H9 (cell line): ENCODE results near the gene TRPM3. TPM values are rescaled to one million over a fixed set of nuclear protein-coding genes. Genes with fewer than 3 reads are reported as not detected.

Experiments
- DNase-seq: peaks from one replicate; pipeline ENCODE4 v3.0.0-alpha.2; 2017
- H2AFZ ChIP-seq: one replicate; pipeline ENCODE4 v1.6.1; 2013; ENCODE audit warnings: mild to moderate bottlenecking, low read length, control low read depth, moderate library complexity
- H2AK5ac ChIP-seq: 2 replicates; pipeline ENCODE4 v1.6.1; 2013; ENCODE audit warnings: low read length, control low read depth, mixed read lengths; ENCODE audit not compliant: insufficient read length
- H2BK120ac ChIP-seq: one replicate; pipeline ENCODE4 v1.6.1; 2013; ENCODE audit warnings: low read depth, mild to moderate bottlenecking, low read length, control low read depth, inconsistent platforms; ENCODE audit not compliant: poor library complexity, severe bottlenecking
- H2BK12ac ChIP-seq: 2 replicates; pipeline ENCODE4 v1.6.1; 2013; ENCODE audit warnings: low read length, control low read depth, mixed read lengths, low read depth; ENCODE audit not compliant: insufficient read length
- H2BK15ac ChIP-seq: 2 replicates; pipeline ENCODE4 v1.6.1; 2013; ENCODE audit warnings: low read depth, low read length, control low read depth
- H2BK20ac ChIP-seq: one replicate; pipeline ENCODE4 v1.6.1; 2013; ENCODE audit warnings: low read depth, mild to moderate bottlenecking, low read length, control low read depth, inconsistent platforms; ENCODE audit not compliant: poor library complexity, severe bottlenecking
- H2BK5ac ChIP-seq: 2 replicates; pipeline ENCODE4 v1.6.1; 2013; ENCODE audit warnings: low read length, control low read depth, mixed read lengths; ENCODE audit not compliant: insufficient read length
- H3K14ac ChIP-seq: 2 replicates; pipeline ENCODE4 v1.6.1; 2013; ENCODE audit warnings: low read length, control low read depth; ENCODE audit not compliant: insufficient read depth
- H3K18ac ChIP-seq: 2 replicates; pipeline ENCODE4 v1.6.1; 2013; ENCODE audit warnings: low read depth, mild to moderate bottlenecking, mixed read lengths, low read length, control low read depth; ENCODE audit not compliant: insufficient read length
- H3K23ac ChIP-seq: 2 replicates; pipeline ENCODE4 v1.6.1; 2013; ENCODE audit warnings: low read length, control low read depth, mixed read lengths, low read depth; ENCODE audit not compliant: insufficient read length
- H3K23me2 ChIP-seq: 2 replicates; pipeline ENCODE4 v1.6.1; 2013; ENCODE audit warnings: low read depth, mild to moderate bottlenecking, mixed read lengths, low read length, control low read depth; ENCODE audit not compliant: insufficient read length, poor library complexity, severe bottlenecking
- H3K27ac ChIP-seq: 2 replicates; pipeline ENCODE4 v1.5.1; 2013; ENCODE audit warnings: low read length, control low read depth, mixed read lengths, low read depth; ENCODE audit not compliant: insufficient read length
- H3K27me3 ChIP-seq: 2 replicates; pipeline ENCODE4 v1.6.1; 2013; ENCODE audit warnings: low read length, control low read depth, inconsistent platforms; ENCODE audit not compliant: insufficient read depth
- H3K4ac ChIP-seq: 2 replicates; pipeline ENCODE4 v1.6.1; 2013; ENCODE audit warnings: low read depth, mild to moderate bottlenecking, control low read depth, inconsistent platforms, low read length, moderate library complexity
- H3K4me1 ChIP-seq: 2 replicates; pipeline ENCODE4 v1.6.1; 2013; ENCODE audit warnings: low read length, control low read depth, inconsistent platforms; ENCODE audit not compliant: insufficient read depth
- H3K4me2 ChIP-seq: 2 replicates; pipeline ENCODE4 v1.6.1; 2013; ENCODE audit warnings: low read length, control low read depth, mixed read lengths; ENCODE audit not compliant: insufficient read length, insufficient read depth
- H3K56ac ChIP-seq: 2 replicates; pipeline ENCODE4 v1.6.1; 2013; ENCODE audit warnings: low read depth, mild to moderate bottlenecking, mixed read lengths, low read length, control low read depth; ENCODE audit not compliant: insufficient read length
- H3K79me1 ChIP-seq: 2 replicates; pipeline ENCODE4 v1.6.1; 2013; ENCODE audit warnings: low read depth, mild to moderate bottlenecking, moderate library complexity, low read length, control low read depth, inconsistent platforms; ENCODE audit not compliant: insufficient read depth, poor library complexity, severe bottlenecking
- H3K79me2 ChIP-seq: 2 replicates; pipeline ENCODE4 v1.6.1; 2013; ENCODE audit warnings: low read length, control low read depth, inconsistent platforms; ENCODE audit not compliant: insufficient read depth
- H3K9ac ChIP-seq: 2 replicates; pipeline ENCODE4 v1.6.1; 2013; ENCODE audit warnings: low read length, control low read depth, mixed read lengths; ENCODE audit not compliant: insufficient read length; ENCODE audit errors: extremely low read depth
- H3K9me3 ChIP-seq: one replicate; pipeline ENCODE4 v1.6.1; 2013; ENCODE audit warnings: low read depth, low read length, inconsistent platforms; ENCODE audit not compliant: control insufficient read depth
- H3T11ph ChIP-seq: one replicate; pipeline ENCODE4 v1.6.1; 2013; ENCODE audit warnings: mild to moderate bottlenecking, low read length, control low read depth, inconsistent platforms
- H4K20me1 ChIP-seq: one replicate; pipeline ENCODE4 v1.6.1; 2013; ENCODE audit not compliant: control insufficient read depth, insufficient read length, insufficient read depth
- H4K5ac ChIP-seq: 2 replicates; pipeline ENCODE4 v1.6.1; 2013; ENCODE audit warnings: low read depth, mild to moderate bottlenecking, mixed read lengths, low read length, control low read depth; ENCODE audit not compliant: insufficient read length
- H4K8ac ChIP-seq: replicated peaks from 2 replicates; pipeline ENCODE4 v1.6.1; 2013; ENCODE audit warnings: low read length, control low read depth, mixed read lengths, low read depth; ENCODE audit not compliant: insufficient read length
- H4K91ac ChIP-seq: 2 replicates; pipeline ENCODE4 v1.6.1; 2013; ENCODE audit warnings: low read depth, mild to moderate bottlenecking, moderate library complexity, mixed read lengths, low read length, control low read depth; ENCODE audit not compliant: insufficient read length
- H3K27ac Mint-ChIP-seq, 3 experiments: 2 replicates in 2 of 3; 3 replicates in 1 of 3; pipeline ENCODE4 v1.8.0; 2020 to 2021; ENCODE audit warnings: mixed read lengths in 3 of 3, mild to moderate bottlenecking in 1 of 3, moderate library complexity in 1 of 3
- H3K27me3 Mint-ChIP-seq: 2 replicates; pipeline ENCODE4 v1.8.0; 2021; ENCODE audit warnings: low read depth, mild to moderate bottlenecking, moderate library complexity, mixed read lengths
- H3K36me3 Mint-ChIP-seq, 3 experiments: 2 replicates in 2 of 3; 3 replicates in 1 of 3; pipeline ENCODE4 v1.8.0; 2020 to 2021; ENCODE audit warnings: low read depth in 3 of 3, mixed read lengths in 3 of 3; ENCODE audit not compliant: insufficient read depth in 1 of 3
- H3K4me1 Mint-ChIP-seq, 2 experiments: 2 replicates each; pipeline ENCODE4 v1.8.0; 2020; ENCODE audit warnings: mixed read lengths in 2 of 2
- H3K4me3 Mint-ChIP-seq, 2 experiments: 2 replicates in 1 of 2; 3 replicates in 1 of 2; pipeline ENCODE4 v1.8.0; 2020 to 2021; ENCODE audit warnings: mild to moderate bottlenecking in 2 of 2, mixed read lengths in 2 of 2, moderate library complexity in 1 of 2
- H3K9me3 Mint-ChIP-seq, 2 experiments: 2 replicates in 1 of 2; 3 replicates in 1 of 2; pipeline ENCODE4 v1.8.0; 2020; ENCODE audit warnings: mild to moderate bottlenecking in 2 of 2, mixed read lengths in 2 of 2, moderate library complexity in 1 of 2
- WGBS: extraction: QIAGEN DNeasy Blood & Tissue Kit; methylation state at CpG from one replicate; pipeline ENCODE4 v1.1.7; 2013; ENCODE audit warnings: missing lambda C conversion rate, low lambda C conversion rate, mixed read lengths; ENCODE audit not compliant: insufficient read length; ENCODE audit errors: extremely low coverage; 5-methylcytosine and 5-hydroxymethylcytosine counted together
- total RNA-seq: library from RNA; stranded (reverse); gene quantifications from 2 replicates; pipeline ENCODE4 v1.2.1, GENCODE V29; 2021
- TF ChIP-seq, protein P1 (sequence below): fragments of 200-600 bp; sonication (generic); conservative IDR thresholded peaks from 3 replicates; pipeline ENCODE4 v1.8.0; 2021; ENCODE audit warnings: antibody characterized with exemption, mild to moderate bottlenecking

TRPM3 gene
- total RNA-seq, 1 experiment from 2014 or later: 10.3 TPM

DNA sequence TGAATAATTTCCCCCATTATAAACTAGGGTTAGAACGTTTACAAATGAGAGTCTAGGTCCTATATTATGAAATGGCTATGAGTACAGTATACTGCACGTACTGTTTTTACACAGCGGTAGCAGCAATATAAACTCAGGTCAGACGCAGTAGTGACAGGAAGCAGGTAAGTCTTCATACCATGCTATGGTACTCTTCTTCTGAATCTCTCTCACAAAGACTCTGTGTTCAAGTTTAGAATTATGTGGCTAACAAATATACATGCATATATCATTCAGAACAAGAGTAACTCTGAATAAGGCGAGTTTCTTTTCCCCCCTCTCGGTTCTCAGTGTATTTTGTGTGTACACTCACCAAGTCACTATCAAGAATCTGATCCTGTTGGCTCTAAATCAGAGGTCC, 592.0 kb downstream of the TRPM3 start:
- Histone ChIP-seq H2BK12ac (no peak overlapping the region), H3K9ac (no peak overlapping the region), H2BK20ac (no peak overlapping the region), H3K56ac (no peak overlapping the region), H4K8ac (no peak overlapping the region), H3T11ph (no peak overlapping the region), H3K27me3 (no peaks in the 10 kb centered on the region), H2BK15ac (no peak overlapping the region), H2AK5ac (no peak overlapping the region), H2BK120ac (no peak overlapping the region), H3K9me3 (no peaks in the 10 kb centered on the region), H3K27ac (no peak overlapping the region), H3K23ac (no peak overlapping the region), H4K20me1 (no peaks in the 10 kb centered on the region), H4K91ac (no peak overlapping the region), H3K4me1 (peaks cover 3% of the 10 kb centered on the region; the same call in 1 of the 2 replicates), H2AFZ (no peak overlapping the region), H4K5ac (no peak overlapping the region), H3K79me1 (no peaks in the 10 kb centered on the region), H3K23me2 (no peaks in the 10 kb centered on the region), H3K14ac (no peak overlapping the region), H3K18ac (no peak overlapping the region), H3K79me2 (no peaks in the 10 kb centered on the region), H2BK5ac (no peak overlapping the region), H3K4me2 (no peak overlapping the region), H3K4ac (no peak overlapping the region)
- Mint-ChIP-seq H3K4me3 (no peak overlapping the region), H3K27ac (no peak overlapping the region), H3K36me3 (peaks cover 0 to 11% (median 0%) of the 10 kb centered on the region in 3 experiments; a peak in 3 of 7 replicates), H3K4me1 (peaks cover 13 to 20% of the 10 kb centered on the region in 2 experiments), H3K27me3 (no peaks in the 10 kb centered on the region), H3K9me3 (peaks cover 2 to 7% of the 10 kb centered on the region in 2 experiments; a peak in 3 of 5 replicates)
- no peak for DNase-seq
- TF ChIP-seq, protein P1, sequence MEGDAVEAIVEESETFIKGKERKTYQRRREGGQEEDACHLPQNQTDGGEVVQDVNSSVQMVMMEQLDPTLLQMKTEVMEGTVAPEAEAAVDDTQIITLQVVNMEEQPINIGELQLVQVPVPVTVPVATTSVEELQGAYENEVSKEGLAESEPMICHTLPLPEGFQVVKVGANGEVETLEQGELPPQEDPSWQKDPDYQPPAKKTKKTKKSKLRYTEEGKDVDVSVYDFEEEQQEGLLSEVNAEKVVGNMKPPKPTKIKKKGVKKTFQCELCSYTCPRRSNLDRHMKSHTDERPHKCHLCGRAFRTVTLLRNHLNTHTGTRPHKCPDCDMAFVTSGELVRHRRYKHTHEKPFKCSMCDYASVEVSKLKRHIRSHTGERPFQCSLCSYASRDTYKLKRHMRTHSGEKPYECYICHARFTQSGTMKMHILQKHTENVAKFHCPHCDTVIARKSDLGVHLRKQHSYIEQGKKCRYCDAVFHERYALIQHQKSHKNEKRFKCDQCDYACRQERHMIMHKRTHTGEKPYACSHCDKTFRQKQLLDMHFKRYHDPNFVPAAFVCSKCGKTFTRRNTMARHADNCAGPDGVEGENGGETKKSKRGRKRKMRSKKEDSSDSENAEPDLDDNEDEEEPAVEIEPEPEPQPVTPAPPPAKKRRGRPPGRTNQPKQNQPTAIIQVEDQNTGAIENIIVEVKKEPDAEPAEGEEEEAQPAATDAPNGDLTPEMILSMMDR: no peak
- no CpG with 5 or more reads among the region's 6 CpGs for WGBS
